Progenitor cell of endocrine pancreas (in vitro differentiated cells): ENCODE results near the gene ENTPD6. TPM values are rescaled to one million over a fixed set of nuclear protein-coding genes. Genes with fewer than 3 reads are reported as not detected.

Source experiments
- DNase-seq: peaks from one replicate; pipeline ENCODE4 v3.0.0; 2021; ENCODE audit warnings: low spot score; ENCODE audit not compliant: unreplicated experiment
- H3K27ac Mint-ChIP-seq: 2 replicates; pipeline ENCODE4 v1.8.0; 2021; ENCODE audit warnings: mild to moderate bottlenecking, moderate library complexity, mixed read lengths
- H3K27me3 Mint-ChIP-seq: 2 replicates; pipeline ENCODE4 v1.8.0; 2021; ENCODE audit warnings: mixed read lengths
- H3K36me3 Mint-ChIP-seq: 2 replicates; pipeline ENCODE4 v1.8.0; 2022; ENCODE audit warnings: mixed read lengths; ENCODE audit not compliant: insufficient read depth
- H3K4me1 Mint-ChIP-seq: 2 replicates; pipeline ENCODE4 v1.8.0; 2021; ENCODE audit warnings: low read depth, mixed read lengths
- H3K4me3 Mint-ChIP-seq: 2 replicates; pipeline ENCODE4 v1.8.0; 2021; ENCODE audit warnings: low read depth, mild to moderate bottlenecking, moderate library complexity, mixed read lengths
- H3K9me3 Mint-ChIP-seq: 2 replicates; pipeline ENCODE4 v1.8.0; 2021; ENCODE audit warnings: low read depth, mixed read lengths
- CTCF ChIP-seq: fragments of 200-600 bp; sonication (generic); IDR thresholded peaks from one replicate; pipeline ENCODE4 v1.5.0; 2021; ENCODE audit warnings: antibody characterized with exemption, mild to moderate bottlenecking; ENCODE audit not compliant: unreplicated experiment
- total RNA-seq: library from RNA; stranded (reverse); gene quantifications from 2 replicates; pipeline ENCODE4 v1.2.1, GENCODE V29; 2021

The ENTPD6 gene
- total RNA-seq, 1 donor from 2014 or later = 85.1 TPM

DNA sequence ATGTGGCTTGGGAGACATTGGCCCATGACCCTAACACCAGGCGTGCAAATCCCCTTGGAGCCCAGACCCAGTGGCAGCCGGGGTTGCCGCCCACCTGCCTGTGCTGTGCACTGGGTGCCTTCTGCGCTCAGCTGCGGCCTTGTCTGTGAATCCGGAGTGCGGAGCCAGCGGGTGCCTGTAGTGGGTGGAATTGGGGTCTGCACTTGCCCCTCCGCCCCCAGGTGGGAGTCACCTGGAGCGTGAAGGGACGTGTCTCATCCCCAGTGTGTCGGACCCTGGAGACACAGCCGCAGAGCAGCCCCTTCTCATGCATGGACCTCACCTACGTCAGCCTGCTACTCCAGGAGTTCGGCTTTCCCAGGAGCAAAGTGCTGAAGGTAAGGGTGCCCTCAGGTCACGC is 29.4 kb downstream of the ENTPD6 start:
- Mint-ChIP-seq H3K4me1 (peaks cover 8% of the 10 kb centered on the region), H3K36me3 (peaks cover 7% of the 10 kb centered on the region), H3K9me3 (no peaks in the 10 kb centered on the region), H3K4me3 (no peak overlapping the region), H3K27ac (no peak overlapping the region), H3K27me3 (no peaks in the 10 kb centered on the region)
- DNase-seq = no peak
- TF ChIP-seq CTCF = no peak

- Mint-ChIP-seq H3K9me3 (no peaks in the 10 kb centered on the region), H3K36me3 (peaks cover 7% of the 10 kb centered on the region), H3K4me1 (peaks cover 12% of the 10 kb centered on the region), H3K4me3 (no peak overlapping the region), H3K27ac (no peak overlapping the region), H3K27me3 (no peaks in the 10 kb centered on the region)
- no peak for TF ChIP-seq CTCF
- no peak for DNase-seq
Observed at GRCh38 chr20:25225642-25226432, 30.3 kb downstream of the ENTPD6 start.

DNA sequence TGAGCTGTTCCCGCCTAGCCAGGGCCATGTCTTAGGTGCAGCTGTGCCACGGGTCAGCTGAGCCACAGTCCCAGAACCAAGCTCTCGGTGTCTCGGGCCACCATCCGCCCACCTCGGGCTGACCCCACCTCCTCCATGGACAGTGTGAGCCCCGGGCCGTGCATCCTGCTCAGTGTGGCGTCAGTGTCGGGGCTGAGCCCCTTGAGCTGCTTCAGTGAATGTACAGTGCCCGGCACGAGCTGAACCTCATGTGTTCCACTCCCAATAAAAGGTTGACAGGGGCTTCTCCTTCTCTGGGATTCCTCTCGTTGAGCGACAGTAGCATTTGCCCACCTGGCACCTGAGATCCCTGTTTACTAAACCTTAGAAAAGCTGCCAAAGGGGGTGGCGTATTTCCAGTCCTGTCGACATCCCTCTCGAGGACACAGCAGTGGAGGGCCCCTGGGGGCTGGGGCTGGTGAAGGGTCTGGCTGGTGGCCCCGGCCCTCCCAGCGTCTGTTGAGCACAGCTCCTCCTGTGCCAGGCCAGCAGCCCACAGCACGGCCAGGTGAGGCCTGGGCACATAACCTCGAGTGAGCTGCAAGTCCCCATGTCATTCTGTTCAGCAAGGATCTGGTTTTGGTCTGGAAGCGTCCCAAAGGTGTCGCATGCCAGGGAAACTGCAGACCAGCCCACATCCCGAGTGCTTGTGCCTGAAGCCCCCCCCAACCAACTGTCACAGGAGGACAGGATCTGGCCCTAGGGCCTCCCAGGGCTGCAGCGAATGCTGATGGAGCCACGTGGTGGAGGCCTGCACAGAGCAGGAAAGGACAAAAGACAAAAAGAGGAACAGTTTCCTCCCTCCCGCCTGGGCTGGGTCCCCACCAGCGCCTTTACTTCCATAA is 31.2 kb downstream of the ENTPD6 start:
- no peak for TF ChIP-seq CTCF
- Mint-ChIP-seq H3K36me3 (peaks cover 6% of the 10 kb centered on the region), H3K9me3 (no peaks in the 10 kb centered on the region), H3K4me1 (peaks cover 12% of the 10 kb centered on the region), H3K4me3 (no peak overlapping the region), H3K27ac (no peak overlapping the region), H3K27me3 (no peaks in the 10 kb centered on the region)
- DNase-seq = no peak

GRCh38 chr20:25227317-25227831 is 31.9 kb downstream of the ENTPD6 start:
- peaks cover 12% of the 10 kb centered on the region for H3K4me1 Mint-ChIP-seq

More at GRCh38 chr20:25227317-25227831, 31.9 kb downstream of the ENTPD6 start:
- no peak for TF ChIP-seq CTCF
- DNase-seq = no peak
- Mint-ChIP-seq H3K4me3 (no peak overlapping the region), H3K27me3 (no peaks in the 10 kb centered on the region), H3K9me3 (no peaks in the 10 kb centered on the region), H3K27ac (peak overlapping the region; percentile 76), H3K36me3 (peaks cover 2% of the 10 kb centered on the region)
